ENCODE data around the gene GJB2.

GJB2 gene

GRCh38 chr13:20146381-20146780 lies 46.4 kb downstream of the GJB2 start:
- TF ChIP-seq, protein P1, sequence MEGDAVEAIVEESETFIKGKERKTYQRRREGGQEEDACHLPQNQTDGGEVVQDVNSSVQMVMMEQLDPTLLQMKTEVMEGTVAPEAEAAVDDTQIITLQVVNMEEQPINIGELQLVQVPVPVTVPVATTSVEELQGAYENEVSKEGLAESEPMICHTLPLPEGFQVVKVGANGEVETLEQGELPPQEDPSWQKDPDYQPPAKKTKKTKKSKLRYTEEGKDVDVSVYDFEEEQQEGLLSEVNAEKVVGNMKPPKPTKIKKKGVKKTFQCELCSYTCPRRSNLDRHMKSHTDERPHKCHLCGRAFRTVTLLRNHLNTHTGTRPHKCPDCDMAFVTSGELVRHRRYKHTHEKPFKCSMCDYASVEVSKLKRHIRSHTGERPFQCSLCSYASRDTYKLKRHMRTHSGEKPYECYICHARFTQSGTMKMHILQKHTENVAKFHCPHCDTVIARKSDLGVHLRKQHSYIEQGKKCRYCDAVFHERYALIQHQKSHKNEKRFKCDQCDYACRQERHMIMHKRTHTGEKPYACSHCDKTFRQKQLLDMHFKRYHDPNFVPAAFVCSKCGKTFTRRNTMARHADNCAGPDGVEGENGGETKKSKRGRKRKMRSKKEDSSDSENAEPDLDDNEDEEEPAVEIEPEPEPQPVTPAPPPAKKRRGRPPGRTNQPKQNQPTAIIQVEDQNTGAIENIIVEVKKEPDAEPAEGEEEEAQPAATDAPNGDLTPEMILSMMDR (IDR thresholded peaks at IDR 0.05; ENCODE audit: low read depth, low read length), result no peak
- no peak for TF ChIP-seq POLR2A (IDR thresholded peaks at IDR 0.05; ENCODE audit: extremely low read depth, insufficient read length)
- no peak for TF ChIP-seq MAX (IDR thresholded peaks at IDR 0.05; ENCODE audit: low read depth, low read length)
- no peak overlapping the region for H3K4me3 ChIP-seq (ENCODE audit: low read depth, low read length)
- DNase-seq (ENCODE audit: low read depth), result no peak

GRCh38 chr13:20145521-20145920 lies 47.2 kb downstream of the GJB2 start:
- no peak for DNase-seq (ENCODE audit: low read depth)
- TF ChIP-seq MYC (IDR thresholded peaks at IDR 0.05; ENCODE audit: low read depth, low read length) (no peak), POLR2A (IDR thresholded peaks at IDR 0.05; ENCODE audit: extremely low read depth, insufficient read length) (no peak), MAX (IDR thresholded peaks at IDR 0.05; ENCODE audit: low read depth, low read length) (no peak)
- TF ChIP-seq, protein P1 (IDR thresholded peaks at IDR 0.05; ENCODE audit: low read depth, low read length), result no peak
- H3K4me3 ChIP-seq (ENCODE audit: low read depth, low read length), result no peak overlapping the region

GRCh38 chr13:20144141-20144850 lies 48.4 kb downstream of the GJB2 start:
- TF ChIP-seq MAX (IDR thresholded peaks at IDR 0.05; ENCODE audit: low read depth, low read length) (no peak), MYC (IDR thresholded peaks at IDR 0.05; ENCODE audit: low read depth, low read length) (no peak), POLR2A (IDR thresholded peaks at IDR 0.05; ENCODE audit: extremely low read depth, insufficient read length) (no peak)
- TF ChIP-seq, protein P1 (IDR thresholded peaks at IDR 0.05; ENCODE audit: low read depth, low read length), result no peak

GRCh38 chr13:20142927-20143480 lies 49.7 kb downstream of the GJB2 start:
- H3K4me3 ChIP-seq (ENCODE audit: low read depth, low read length), result no peak overlapping the region
- DNase-seq (ENCODE audit: low read depth), result no peak
- TF ChIP-seq MYC (IDR thresholded peaks at IDR 0.05; ENCODE audit: low read depth, low read length) (no peak), MAX (IDR thresholded peaks at IDR 0.05; ENCODE audit: low read depth, low read length) (no peak), POLR2A (IDR thresholded peaks at IDR 0.05; ENCODE audit: extremely low read depth, insufficient read length) (no peak)
- TF ChIP-seq, protein P1 (IDR thresholded peaks at IDR 0.05; ENCODE audit: low read depth, low read length), result no peak

More at GRCh38 chr13:20144141-20144850, 48.4 kb downstream of the GJB2 start:
- no peak overlapping the region for H3K4me3 ChIP-seq (ENCODE audit: low read depth, low read length)
- no peak for DNase-seq (ENCODE audit: low read depth)

DNA sequence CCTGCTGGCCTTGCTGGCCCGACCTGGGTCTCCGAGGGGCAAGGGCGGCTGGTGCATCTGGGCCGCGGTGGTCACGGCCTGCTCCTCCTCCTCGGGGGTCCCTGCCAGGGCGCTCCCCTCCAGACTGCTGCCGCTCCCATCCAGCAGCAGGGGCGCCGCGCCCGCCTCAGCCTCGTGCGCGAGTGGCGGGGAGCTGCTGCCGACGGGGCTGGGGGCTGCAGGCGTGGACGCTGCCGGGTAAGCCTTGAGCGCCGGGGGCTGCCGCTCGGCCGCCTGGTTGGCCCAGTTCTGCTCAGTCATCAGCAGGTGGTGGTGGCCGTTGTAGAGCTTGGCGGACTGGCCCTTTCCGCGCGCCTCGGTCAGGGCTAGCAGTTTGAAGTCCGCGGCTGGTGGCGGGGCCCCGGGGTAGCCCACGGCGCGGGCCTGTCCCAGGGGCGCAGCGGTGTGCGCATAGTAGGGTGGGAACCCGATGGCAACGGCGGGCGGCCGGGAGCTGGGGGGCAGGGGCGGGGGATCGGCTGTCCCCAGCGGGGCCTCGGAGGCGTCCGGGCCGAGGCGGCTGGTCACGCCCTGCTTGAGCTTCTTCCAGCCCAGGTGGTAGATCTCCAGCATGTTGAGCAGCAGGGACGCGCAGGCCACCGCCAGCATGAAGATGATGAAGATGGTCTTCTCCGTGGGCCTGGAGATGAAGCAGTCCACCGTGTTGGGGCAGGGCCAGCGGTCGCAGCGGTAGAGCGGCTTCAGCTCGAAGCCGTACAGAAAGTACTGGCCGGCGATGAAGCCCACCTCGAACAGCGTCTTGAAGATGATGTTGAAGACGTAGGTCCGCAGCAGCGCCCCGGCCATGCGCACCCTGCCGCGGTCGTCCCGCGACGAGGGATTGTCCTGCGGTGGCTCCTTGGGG lies 50.5 kb downstream of the GJB2 start:
- DNase-seq (ENCODE audit: low read depth), result no peak
- no peak for TF ChIP-seq MYC (IDR thresholded peaks at IDR 0.05; ENCODE audit: low read depth, low read length)
- TF ChIP-seq, protein P1 (IDR thresholded peaks at IDR 0.05; ENCODE audit: low read depth, low read length), result no peak

More for the DNA sequence above, 50.5 kb downstream of the GJB2 start:
- H3K4me3 ChIP-seq (ENCODE audit: low read depth, low read length), result no peak overlapping the region

Data from NB4 (cell line).